GM18870 (cell line): ENCODE results near the gene ARSB.

Source experiments
- ATAC-seq: cut with Tn5 transposase; IDR thresholded peaks from one replicate; pipeline ENCODE4 v1.9.1; 2021; ENCODE audit warnings: moderate library complexity; ENCODE audit not compliant: unreplicated experiment

Gene ARSB

DNA sequence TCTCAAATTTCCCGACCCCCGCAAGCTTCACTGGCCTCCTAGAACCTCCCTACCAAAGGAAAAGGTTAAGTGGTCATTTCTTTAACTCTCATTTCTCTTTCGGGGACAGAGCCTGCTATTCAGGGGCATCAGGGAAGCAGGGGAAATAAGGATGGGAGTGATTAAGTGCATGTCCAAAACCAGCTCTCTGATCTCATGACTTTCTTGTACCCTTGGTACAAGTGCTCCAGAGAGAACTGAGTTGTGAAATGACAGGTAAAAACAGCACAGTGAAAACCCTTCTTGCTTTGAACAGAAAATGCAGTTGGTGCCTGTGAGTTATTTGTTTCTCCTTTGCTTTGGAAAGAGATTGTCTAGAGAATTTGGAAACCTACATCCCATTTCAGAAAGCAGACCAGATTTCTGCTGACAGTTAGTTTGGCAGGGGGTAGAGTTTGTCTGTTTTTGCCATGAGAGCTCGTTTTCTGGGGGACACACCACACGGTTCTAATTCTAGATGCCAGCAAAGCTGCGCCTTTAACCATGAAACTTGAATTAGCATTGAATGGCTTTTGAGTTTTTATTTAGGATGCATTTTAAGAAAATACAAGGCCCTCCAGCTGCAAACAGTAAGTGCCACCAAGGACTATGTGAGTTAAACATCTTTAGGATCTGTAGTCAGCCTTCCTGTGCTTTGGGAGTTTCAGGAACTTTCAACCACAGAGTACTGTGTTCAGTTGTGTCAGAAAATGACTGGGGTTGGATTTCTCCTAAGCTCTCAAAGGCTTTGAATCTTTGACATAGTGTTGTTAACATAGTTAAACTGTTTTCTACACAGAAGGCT lies 174.8 kb downstream of the ARSB start:
- ATAC-seq, result no peak

DNA sequence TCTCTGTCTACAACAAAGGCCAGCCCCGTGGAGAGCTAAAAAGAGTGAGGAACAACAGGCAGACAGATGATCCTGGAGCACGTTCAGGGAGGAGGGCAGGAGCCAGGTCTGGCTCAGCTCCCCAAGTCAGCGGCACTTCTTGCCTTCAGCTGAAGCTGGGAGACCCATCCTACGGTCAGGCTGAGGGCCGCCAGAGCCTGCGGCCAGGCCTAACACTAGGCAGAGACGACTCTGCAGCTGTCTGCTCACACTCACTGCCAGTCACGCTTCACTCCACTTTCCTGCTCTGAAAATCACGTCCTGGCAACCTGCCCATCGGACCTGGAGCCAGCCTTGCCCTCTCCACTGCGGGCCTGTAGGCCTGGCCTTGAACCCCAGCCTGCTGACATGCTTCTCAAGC lies 175.7 kb downstream of the ARSB start:
- no peak for ATAC-seq

DNA sequence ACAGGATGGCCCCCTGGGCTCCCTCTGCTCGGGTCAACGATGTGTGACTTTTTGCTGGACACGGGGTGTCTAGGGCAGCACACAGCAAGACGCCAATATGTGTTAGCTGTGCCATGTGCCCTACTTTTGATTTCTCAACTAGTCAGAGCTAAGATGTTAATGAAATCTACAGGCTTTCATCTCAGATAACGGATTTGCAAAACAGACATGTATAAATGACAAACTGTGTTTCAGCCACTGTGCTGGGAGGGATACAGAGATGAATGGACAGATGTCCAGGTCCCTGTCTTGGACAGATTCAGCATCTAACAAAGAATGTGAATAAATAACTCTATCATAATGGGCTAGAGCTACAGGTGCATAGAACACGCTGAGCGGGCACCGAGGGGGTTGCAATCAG lies 176.3 kb downstream of the ARSB start:
- ATAC-seq, result no peak

DNA sequence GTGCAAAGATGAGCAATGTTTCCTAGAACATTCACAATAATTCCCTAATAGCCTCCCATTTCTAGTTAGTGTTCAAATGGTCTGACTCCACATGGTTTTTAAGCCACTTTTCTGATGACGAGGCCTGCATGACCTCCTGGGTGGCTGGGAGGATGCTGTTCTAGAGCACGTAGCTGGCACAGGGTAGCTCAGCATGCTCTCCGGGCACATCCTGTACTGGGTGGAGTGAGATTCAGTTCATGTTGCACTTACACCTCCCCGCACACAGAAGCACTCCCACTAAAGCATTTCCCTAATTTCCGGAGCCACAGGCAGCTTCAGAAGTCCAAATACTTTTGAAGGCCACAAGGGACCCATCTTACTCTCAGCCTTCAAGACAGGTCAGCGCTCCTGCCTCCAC lies 176.7 kb downstream of the ARSB start:
- ATAC-seq, result no peak

DNA sequence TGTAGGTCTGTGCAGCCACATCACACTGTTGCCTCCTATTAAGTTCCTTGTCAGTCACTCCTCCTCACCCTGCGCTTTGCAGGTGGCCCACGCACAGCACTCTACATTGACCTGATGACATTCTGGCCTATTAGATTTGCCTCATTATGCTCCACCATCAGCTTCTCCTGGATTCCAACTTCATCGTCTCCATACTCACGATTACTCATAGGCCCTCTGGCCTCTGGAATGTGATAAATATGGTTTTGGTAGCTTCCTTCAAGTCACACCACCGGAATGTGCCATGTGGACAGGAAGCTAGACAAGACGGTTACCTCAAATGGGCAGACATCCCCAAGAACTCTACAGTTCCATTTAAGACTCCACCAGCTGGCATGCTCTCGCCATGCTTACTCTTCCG lies 178.6 kb downstream of the ARSB start:
- no peak for ATAC-seq

DNA sequence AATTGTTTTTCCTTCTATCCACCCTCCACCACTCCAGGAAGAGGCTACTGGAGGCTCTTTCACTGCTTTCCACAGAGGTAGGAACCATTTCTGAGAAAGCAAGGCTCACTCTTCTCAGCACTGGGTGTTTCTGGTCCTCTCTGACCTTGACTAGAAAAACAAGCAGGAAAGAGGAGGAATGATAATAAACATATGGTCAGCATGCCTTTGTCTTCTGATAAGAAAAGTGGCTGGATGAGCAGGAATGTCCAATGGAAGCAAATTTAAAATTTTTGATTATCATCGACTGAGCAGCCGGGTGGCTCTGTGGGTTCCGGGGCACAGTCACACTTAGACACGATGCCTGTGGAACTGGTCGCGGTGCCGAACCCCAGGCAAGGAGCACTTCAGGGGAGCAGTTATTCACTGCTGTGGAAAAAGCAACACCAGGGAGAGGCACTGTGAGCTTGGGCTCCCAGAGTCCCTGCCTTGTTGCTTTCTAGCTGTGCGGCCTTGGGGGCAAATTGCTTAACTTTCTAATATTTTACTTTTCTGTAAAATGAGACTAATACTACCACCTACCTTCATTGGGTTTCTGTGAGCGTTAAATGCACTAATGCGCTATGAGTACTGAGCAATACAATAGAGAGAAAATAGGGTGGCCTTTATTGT lies 179.5 kb downstream of the ARSB start:
- no peak for ATAC-seq

DNA sequence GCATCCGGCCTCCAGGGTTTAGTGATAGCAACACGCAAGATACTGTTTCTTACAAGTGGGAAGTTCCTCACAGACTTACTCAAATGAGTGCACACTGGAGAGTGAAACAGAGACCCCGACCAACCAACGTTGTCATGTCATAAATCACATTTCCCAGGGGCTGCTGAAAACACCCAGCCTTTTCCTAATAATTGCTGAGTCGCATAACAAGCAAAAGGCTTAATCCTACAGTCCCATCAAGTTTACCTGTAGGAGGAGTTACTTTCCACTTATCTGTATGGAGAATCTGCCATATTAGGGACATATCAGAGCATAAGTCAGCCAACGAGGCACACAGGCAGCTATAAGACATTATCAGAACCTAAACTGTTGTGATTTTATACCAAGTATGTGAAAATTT lies 180.1 kb downstream of the ARSB start:
- no peak for ATAC-seq

DNA sequence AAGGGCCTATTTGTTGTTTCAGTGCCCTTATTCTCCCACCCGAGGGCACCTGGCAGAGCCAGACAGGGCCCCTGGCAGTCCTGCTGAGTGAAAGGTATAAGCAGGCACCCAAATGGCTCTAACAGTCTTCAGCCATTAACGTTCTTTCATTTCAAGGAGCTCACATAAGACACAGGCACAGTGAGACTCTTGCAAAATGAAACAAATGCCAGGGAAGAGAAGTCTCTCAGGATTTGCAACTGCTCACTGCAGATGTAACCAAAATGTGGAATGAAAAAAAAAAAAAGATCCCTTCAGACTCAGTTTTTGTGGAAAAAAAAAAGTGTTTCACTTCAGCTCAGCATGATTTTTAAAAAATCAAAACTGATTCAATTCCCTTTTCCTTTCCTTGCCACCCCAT lies 181.2 kb downstream of the ARSB start:
- ATAC-seq, result no peak

DNA sequence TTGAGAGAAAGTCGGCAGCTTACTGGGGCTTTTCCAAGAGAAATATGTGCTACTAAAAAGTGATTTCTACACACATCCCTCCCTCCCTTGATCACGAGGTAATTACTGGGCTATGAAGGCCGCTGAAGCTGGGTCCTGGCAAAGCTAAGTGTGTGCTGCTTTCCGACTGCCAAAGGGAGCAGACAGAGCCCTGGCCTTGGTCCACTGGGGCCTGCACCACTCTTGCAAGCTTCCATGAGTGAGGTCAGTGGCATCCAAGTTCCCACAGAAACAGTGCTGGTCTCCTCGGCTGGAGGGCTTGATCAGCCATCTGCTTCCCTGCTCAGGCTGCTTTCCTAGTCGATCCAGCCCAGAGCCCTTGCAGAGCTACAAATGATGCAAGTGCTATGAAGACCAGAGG lies 181.8 kb downstream of the ARSB start:
- ATAC-seq, result no peak

DNA sequence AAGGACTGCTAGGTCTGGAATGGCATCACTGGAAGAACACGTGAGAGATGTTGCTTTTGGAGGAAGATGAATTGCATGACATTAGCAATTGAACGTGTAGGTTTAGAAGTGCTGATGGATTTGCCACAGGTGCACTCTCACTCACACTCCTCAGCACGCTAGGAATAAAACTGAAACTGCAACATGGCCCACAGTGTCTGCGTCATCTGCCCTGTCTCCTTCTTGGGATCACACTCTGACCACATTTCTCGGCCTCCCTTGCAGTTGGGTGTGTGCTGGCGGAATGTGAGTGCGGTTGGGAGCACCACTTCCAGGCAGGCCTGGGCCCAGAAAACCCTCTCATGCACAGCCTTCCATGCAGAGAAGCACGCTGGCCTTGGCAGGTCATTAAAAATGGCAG lies 183.7 kb downstream of the ARSB start:
- ATAC-seq, result no peak

DNA sequence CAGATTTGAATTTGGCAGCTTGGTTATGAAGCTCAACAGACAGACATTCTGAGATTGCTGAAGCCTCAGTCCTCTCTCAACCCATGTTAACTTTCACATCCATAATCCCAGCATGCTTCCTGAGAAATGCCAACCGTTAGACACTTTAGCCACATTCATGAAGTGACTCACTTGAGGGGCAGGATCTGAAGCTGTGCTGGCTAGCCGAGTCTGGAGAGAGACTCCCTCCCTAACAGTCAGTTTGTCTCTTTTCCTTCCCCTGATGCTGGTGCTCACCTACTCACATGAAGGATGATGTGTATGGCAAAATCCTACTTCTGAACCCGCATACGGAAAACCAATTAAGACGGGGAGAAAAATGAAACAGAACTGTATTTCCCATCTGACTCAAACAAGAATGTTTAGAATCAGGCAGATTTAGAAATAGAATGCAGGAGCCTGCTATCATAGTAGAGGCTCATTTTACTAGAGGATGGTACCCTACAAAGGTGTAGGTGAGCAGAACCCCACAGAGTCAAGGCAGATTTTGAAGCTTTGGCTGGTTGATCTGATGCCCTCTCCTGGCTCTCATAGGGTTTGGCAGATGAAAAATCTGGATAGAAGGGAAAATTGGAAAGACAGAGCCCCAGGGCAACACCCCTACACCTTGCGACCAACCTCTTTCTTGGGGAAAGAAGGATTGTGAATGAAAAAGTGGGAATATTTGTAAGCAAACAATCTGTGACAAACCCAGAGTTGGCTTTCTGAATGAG lies 185.7 kb downstream of the ARSB start:
- no peak for ATAC-seq

DNA sequence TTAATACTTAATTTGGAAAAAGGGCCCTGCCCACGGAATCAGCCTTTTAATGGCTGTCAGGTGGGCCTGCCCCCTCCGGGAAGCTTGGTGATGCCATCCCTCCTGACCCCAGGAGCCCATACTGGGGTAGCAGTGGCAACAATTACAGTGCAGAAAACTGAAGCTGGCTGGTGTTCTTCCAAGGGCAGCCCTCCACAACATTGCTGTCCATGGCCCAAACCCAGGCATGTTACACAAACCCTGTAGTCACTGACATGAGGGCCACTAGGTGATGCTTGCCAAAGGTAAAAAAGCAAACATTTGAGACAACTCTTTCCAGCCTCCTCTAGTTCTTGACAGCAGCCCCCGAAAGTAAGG lies 186.5 kb downstream of the ARSB start:
- ATAC-seq, result no peak

DNA sequence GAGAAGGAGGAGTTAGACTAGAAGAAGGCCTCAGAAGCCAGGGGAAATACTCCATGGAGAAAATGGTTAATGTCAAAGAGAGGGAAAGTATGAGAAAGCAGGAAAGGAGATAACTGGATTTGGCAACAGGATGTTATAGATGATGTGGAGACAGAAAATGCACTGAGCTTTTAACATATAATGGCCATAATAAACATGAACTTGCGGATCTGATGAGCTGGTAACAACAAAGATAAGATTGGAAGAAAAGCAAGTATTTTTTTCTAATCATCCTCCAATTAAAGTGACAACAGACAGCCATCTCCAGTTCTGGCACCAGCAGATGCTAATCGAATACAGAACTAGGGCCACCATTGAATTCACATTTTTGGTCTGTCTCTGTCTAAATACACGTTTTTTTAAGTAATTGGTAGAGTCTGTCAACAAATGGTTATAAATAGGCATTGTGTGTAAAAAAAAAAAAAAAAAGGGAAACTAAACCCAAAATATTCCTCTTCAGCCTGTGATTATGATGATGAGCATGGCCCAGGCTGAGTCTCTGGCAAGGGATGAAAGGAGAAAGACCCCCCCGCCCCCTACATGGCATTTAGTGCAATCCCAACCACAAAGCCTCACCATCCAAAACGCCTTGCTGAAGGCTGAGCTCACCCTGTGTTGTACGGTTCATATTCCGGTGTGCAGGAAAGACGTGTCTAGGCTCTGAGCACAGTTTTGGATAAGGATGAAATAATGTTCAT lies 187.0 kb downstream of the ARSB start:
- ATAC-seq, result no peak

DNA sequence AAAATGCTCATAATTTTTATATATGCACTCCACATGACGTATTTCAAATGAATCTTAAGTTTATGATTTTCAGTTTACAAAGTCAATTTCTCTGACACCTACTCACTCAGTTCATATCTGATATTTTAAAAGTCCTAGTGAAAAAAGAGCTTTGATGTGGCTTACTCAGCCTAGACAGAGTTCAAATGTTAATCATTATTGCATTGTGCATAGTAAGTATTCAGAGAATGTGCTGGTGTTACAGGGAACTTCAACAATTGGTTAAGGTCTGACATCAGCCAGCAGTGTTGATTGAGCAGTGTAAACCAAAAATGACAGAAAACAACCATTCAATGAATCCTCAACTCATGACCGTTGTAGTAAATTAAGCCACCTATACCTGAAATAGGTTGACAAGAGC lies 189.4 kb downstream of the ARSB start:
- no peak for ATAC-seq

DNA sequence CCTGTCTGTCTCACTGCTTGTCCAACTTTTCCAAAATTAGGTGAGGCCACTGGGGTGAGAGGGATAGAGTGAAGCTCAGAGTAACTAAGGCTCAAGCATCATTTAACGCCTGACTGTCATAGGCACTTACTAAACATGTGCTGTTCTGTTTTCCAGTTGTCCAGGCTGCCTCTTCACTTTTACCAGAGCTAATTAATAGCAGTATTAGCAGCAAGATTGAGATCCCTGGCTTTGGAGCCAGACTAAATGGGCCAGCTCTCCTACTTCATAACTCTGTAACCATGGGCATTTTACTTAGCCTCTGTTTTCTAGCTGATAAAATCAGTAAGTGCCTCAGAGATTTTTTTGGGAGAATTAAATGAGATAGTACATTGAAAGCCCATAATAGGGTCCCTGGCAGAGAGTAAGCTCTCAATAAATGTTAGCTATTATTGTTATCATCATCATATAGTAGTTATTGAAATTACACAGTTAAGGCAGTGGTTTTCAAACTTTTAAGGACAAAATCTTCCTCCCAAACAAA lies 190.4 kb downstream of the ARSB start:
- ATAC-seq, result no peak

DNA sequence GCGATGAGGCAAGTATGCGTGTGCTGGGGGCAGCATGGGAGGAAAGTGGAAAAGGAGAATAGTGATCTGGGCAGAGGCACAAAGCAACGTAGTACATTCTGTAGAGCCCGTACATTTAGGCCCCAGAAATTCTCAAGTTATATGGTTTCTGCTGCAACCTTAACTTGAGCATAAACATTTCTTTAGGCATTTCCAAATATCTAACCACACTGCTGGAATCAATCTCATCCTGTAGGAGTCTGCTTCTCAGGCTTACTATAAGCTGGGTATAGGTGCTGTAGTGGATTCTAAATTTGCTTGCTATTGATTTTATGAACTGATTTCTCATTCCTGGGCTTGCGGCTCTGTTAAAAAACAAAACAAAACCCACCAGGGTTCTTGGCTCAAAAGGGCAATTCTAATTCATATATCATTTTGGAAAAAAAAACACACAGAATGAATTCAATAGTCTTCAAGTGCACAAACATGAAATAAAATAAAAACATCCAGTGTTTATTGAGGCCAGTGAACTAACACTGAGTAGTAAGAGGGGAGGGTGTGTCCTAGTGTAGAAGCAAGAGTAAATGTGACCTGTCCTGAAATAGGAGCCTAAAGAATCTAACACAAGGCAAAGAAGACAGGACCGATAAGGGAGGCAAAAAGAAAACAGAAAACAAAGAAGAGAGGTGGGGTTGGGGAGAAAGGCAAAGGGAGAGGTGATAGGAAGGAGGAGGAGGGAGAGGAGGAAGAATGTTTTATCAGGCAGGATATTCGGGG lies 191.0 kb downstream of the ARSB start:
- no peak for ATAC-seq

DNA sequence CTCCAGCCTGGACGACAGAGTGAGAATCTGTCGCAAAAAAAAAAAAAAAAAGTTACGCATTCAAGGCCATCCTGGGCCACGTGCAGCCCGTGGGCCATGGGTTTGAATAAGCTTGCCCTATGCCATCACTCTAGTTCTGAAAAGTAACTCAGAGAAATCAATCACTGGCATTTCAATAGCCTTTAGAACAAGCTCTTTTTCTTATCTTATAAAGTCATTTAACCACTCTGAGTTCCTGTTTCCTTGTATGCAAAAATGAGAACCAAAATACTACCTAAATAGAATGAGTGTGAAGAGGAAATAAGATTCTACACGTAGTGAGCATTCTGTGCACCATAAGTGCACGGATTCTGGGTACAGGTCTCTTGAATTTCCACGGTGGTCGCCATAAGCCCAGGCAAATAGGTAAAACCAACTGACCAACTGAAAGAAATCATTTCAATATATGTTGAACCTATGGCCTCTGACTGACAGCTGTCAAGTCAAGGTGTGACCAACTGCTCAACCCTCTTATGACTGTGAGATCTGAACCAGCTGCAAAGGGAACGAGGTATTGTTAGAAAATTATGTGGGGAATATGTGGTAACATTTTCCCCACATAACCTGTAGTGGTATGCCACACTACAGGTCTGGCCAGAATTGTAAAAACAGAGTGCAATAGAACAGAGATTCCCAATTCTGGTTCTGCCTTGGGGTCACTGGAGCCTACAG lies 192.6 kb downstream of the ARSB start:
- peak; percentile 60 for ATAC-seq

DNA sequence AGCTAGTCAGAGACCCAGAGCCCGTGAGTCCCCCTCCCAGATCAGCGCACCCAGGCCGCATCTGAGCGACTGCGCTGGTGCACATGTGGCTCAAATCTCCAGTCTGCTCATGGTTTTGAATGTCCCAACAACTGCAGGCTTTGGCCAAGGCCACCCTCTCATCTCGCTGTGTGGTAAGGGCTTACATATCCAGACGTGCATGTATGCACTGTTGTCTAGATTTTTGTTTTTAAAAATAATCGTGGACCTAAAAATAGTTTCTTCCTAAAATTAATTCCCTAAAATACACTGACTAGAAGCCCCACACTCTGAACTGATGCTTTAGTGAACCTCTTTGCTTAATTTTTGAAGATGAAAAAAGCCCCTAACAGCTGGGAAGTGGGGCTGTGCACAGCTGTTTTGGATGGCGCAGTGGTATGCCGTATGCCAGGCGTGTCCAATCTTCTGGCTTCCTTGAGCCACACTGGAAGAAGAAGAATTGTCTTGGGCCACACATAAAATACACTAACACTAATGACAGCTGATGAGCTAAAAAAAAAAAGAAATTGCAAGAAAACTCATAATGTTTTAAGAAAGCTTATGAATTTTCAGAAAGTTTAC lies 193.5 kb downstream of the ARSB start:
- no peak for ATAC-seq

DNA sequence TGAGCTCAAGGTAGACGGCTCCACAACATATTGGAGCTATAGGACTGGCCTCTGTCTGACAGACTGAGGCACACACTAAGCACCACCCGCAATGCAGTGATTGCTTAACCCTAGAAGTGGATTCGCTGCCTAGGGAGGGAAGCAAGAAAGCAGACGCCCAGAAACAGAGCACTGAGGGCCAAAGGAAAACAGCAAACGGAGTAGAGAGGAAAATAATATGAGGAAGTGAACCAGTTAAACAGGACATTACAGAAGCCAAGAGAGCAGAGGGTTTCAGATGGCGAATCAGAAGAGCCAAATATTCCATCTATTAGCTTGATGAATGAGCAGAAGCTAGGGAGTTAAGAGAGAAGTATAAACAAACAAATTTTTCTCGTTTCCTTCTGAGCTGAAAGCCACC lies 197.3 kb downstream of the ARSB start:
- no peak for ATAC-seq
